GM23338 (cell line): ENCODE measurements around the gene CNIH3.

Source experiments
- CTCF ChIP-seq, 2 experiments: fragments of 200-600 bp in 1 of 2; sonication (generic) in 1 of 2; conservative IDR thresholded peaks; 2 replicates each; pipeline versions ENCODE4 v1.5.1 to v1.6.1; 2016 to 2017; ENCODE audit warnings: antibody characterized with exemption in 2 of 2, low read depth in 2 of 2, mild to moderate bottlenecking in 2 of 2, moderate library complexity in 1 of 2
- EZH2phosphoT487 ChIP-seq: fragments of 200-600 bp; sonication (generic); IDR thresholded peaks from one replicate; pipeline ENCODE4 v1.8.1; 2018; ENCODE audit warnings: antibody characterized with exemption; ENCODE audit not compliant: unreplicated experiment

- TF ChIP-seq CTCF (conservative IDR thresholded peaks at IDR 0.05; ENCODE audit: low read depth in 2 of 2) = no peak
- TF ChIP-seq EZH2phosphoT487 = no peak
These were observed 169.5 kb downstream of the CNIH3 start for GRCh38 chr1:224785622-224786021.
